WTC11 (cell line): ENCODE results near the gene ANG.

Experiments
- CREM ChIP-seq: sonication (generic); formaldehyde crosslinking; IDR thresholded peaks from 2 replicates; pipeline ENCODE4 v1.8.1; 2022; ENCODE audit warnings: mild to moderate bottlenecking, missing genetic modification reagents, moderate library complexity
- MAX ChIP-seq: sonication (generic); formaldehyde crosslinking; IDR thresholded peaks from 2 replicates; pipeline ENCODE4 v1.8.0; 2022; ENCODE audit warnings: mild to moderate bottlenecking, missing genetic modification reagents
- NFE2L1 ChIP-seq: sonication (generic); formaldehyde crosslinking; IDR thresholded peaks from 2 replicates; pipeline ENCODE4 v1.8.1; 2023; ENCODE audit warnings: missing genetic modification reagents
- NR2C2 ChIP-seq: sonication (generic); formaldehyde crosslinking; IDR thresholded peaks from 2 replicates; pipeline ENCODE4 v1.8.0; 2022; ENCODE audit warnings: mild to moderate bottlenecking, missing genetic modification reagents
- PREB ChIP-seq: sonication (generic); formaldehyde crosslinking; IDR thresholded peaks from 2 replicates; pipeline ENCODE4 v1.8.1; 2022; ENCODE audit warnings: mild to moderate bottlenecking, missing genetic modification reagents, moderate library complexity, borderline replicate concordance
- SMAD4 ChIP-seq: sonication (generic); formaldehyde crosslinking; IDR thresholded peaks from 2 replicates; pipeline ENCODE4 v1.8.0; 2022; ENCODE audit warnings: mild to moderate bottlenecking, missing genetic modification reagents
- ZBTB21 ChIP-seq: sonication (generic); formaldehyde crosslinking; IDR thresholded peaks from 2 replicates; pipeline ENCODE4 v1.8.1; 2023; ENCODE audit warnings: mild to moderate bottlenecking, missing genetic modification reagents, borderline replicate concordance
- ZMAT4 ChIP-seq: fragments of 250-450 bp; sonication (Bioruptor Pico); IDR thresholded peaks from 2 replicates; pipeline ENCODE4 v1.9.0; 2021; ENCODE audit warnings: mild to moderate bottlenecking
- ZNF263 ChIP-seq: sonication (generic); formaldehyde crosslinking; IDR thresholded peaks from 2 replicates; pipeline ENCODE4 v1.8.1; 2022; ENCODE audit warnings: low read depth, mild to moderate bottlenecking, moderate library complexity, missing genetic modification reagents
- ZNF423 ChIP-seq: fragments of 250-450 bp; sonication (Bioruptor Pico); IDR thresholded peaks from 2 replicates; pipeline ENCODE4 v2.1.2; 2022; ENCODE audit warnings: mild to moderate bottlenecking, moderate library complexity
- TF ChIP-seq, protein P1 (sequence below): fragments of 200-600 bp; IDR thresholded peaks from 2 replicates; pipeline ENCODE4 v1.8.0; 2022; ENCODE audit warnings: antibody characterized with exemption
- TF ChIP-seq, protein P2 (sequence below): sonication (generic); formaldehyde crosslinking; IDR thresholded peaks from 2 replicates; pipeline ENCODE4 v1.8.1; 2022; ENCODE audit warnings: missing genetic modification reagents, borderline replicate concordance
- TF ChIP-seq, protein P3 (sequence below): sonication (generic); formaldehyde crosslinking; IDR thresholded peaks from 2 replicates; pipeline ENCODE4 v1.8.1; 2023; ENCODE audit warnings: mild to moderate bottlenecking, missing genetic modification reagents, borderline replicate concordance

- TF ChIP-seq MAX (CRISPR knock-in tag) (no peak), CREM (no peak), ZNF263 (CRISPR knock-in tag) (no peak), PREB (CRISPR knock-in tag) (no peak), SMAD4 (CRISPR knock-in tag) (no peak), NR2C2 (CRISPR knock-in tag) (no peak), NFE2L1 (CRISPR knock-in tag) (no peak), ZNF423 (CRISPR knock-in tag) (no peak), ZMAT4 (no peak), ZBTB21 (no peak)
- TF ChIP-seq, protein P1, sequence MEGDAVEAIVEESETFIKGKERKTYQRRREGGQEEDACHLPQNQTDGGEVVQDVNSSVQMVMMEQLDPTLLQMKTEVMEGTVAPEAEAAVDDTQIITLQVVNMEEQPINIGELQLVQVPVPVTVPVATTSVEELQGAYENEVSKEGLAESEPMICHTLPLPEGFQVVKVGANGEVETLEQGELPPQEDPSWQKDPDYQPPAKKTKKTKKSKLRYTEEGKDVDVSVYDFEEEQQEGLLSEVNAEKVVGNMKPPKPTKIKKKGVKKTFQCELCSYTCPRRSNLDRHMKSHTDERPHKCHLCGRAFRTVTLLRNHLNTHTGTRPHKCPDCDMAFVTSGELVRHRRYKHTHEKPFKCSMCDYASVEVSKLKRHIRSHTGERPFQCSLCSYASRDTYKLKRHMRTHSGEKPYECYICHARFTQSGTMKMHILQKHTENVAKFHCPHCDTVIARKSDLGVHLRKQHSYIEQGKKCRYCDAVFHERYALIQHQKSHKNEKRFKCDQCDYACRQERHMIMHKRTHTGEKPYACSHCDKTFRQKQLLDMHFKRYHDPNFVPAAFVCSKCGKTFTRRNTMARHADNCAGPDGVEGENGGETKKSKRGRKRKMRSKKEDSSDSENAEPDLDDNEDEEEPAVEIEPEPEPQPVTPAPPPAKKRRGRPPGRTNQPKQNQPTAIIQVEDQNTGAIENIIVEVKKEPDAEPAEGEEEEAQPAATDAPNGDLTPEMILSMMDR: no peak
- TF ChIP-seq, protein P2, sequence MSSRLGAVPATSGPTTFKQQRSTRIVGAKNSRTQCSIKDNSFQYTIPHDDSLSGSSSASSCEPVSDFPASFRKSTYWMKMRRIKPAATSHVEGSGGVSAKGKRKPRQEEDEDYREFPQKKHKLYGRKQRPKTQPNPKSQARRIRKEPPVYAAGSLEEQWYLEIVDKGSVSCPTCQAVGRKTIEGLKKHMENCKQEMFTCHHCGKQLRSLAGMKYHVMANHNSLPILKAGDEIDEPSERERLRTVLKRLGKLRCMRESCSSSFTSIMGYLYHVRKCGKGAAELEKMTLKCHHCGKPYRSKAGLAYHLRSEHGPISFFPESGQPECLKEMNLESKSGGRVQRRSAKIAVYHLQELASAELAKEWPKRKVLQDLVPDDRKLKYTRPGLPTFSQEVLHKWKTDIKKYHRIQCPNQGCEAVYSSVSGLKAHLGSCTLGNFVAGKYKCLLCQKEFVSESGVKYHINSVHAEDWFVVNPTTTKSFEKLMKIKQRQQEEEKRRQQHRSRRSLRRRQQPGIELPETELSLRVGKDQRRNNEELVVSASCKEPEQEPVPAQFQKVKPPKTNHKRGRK (CRISPR knock-in tag): no peak
- TF ChIP-seq, protein P3, sequence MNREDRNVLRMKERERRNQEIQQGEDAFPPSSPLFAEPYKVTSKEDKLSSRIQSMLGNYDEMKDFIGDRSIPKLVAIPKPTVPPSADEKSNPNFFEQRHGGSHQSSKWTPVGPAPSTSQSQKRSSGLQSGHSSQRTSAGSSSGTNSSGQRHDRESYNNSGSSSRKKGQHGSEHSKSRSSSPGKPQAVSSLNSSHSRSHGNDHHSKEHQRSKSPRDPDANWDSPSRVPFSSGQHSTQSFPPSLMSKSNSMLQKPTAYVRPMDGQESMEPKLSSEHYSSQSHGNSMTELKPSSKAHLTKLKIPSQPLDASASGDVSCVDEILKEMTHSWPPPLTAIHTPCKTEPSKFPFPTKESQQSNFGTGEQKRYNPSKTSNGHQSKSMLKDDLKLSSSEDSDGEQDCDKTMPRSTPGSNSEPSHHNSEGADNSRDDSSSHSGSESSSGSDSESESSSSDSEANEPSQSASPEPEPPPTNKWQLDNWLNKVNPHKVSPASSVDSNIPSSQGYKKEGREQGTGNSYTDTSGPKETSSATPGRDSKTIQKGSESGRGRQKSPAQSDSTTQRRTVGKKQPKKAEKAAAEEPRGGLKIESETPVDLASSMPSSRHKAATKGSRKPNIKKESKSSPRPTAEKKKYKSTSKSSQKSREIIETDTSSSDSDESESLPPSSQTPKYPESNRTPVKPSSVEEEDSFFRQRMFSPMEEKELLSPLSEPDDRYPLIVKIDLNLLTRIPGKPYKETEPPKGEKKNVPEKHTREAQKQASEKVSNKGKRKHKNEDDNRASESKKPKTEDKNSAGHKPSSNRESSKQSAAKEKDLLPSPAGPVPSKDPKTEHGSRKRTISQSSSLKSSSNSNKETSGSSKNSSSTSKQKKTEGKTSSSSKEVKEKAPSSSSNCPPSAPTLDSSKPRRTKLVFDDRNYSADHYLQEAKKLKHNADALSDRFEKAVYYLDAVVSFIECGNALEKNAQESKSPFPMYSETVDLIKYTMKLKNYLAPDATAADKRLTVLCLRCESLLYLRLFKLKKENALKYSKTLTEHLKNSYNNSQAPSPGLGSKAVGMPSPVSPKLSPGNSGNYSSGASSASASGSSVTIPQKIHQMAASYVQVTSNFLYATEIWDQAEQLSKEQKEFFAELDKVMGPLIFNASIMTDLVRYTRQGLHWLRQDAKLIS (CRISPR knock-in tag): no peak
Measured at GRCh38 chr14:20706657-20707355, 18.2 kb downstream of the ANG start.
